Left ventricle myocardium superior (tissue), 1 donor: ENCODE measurements around the gene NACC2. TPM values are rescaled to one million over a fixed set of nuclear protein-coding genes. Genes with fewer than 3 reads are reported as not detected.
"Not testable (repeated sequence)": the region's sequence is repeated elsewhere in the genome, so short reads cannot be mapped to it uniquely, and the experiment has no call there.

Source experiments
- ATAC-seq: fragments of 200-7000 bp; cut with Tn5 transposase; one replicate; pipeline ENCODE4 v1.9.1; 2020; ENCODE audit warnings: mild to moderate bottlenecking, moderate library complexity
- DNase-seq: peaks from one replicate; pipeline ENCODE4 v3.0.0-alpha.2; 2020
- intact Hi-C: fragments of 100-400 bp; cut with micrococcal nuclease; formaldehyde crosslinking; loops from one replicate; pipeline ENCODE4 v1.11.0; 2022
- total RNA-seq: library from RNA; stranded (reverse); fragmentation: NEBNext Ultra II Directional; extraction: Animal tissue kit (Norgen Biotek cat#: 25700); gene quantifications from one replicate; pipeline ENCODE4 v1.2.1, GENCODE V29; 2021
- donor health status: DM: no; HTN: yes; CAD: no; lungs with severe emphysema.

The NACC2 gene
- total RNA-seq, 1 donor from 2014 or later: 39.1 TPM

- no peak for ATAC-seq
- intact Hi-C loops: no loop called here
- DNase-seq: no peak
Observed at GRCh38 chr9:135979547-135980166, 115.4 kb downstream of the NACC2 start.

DNA sequence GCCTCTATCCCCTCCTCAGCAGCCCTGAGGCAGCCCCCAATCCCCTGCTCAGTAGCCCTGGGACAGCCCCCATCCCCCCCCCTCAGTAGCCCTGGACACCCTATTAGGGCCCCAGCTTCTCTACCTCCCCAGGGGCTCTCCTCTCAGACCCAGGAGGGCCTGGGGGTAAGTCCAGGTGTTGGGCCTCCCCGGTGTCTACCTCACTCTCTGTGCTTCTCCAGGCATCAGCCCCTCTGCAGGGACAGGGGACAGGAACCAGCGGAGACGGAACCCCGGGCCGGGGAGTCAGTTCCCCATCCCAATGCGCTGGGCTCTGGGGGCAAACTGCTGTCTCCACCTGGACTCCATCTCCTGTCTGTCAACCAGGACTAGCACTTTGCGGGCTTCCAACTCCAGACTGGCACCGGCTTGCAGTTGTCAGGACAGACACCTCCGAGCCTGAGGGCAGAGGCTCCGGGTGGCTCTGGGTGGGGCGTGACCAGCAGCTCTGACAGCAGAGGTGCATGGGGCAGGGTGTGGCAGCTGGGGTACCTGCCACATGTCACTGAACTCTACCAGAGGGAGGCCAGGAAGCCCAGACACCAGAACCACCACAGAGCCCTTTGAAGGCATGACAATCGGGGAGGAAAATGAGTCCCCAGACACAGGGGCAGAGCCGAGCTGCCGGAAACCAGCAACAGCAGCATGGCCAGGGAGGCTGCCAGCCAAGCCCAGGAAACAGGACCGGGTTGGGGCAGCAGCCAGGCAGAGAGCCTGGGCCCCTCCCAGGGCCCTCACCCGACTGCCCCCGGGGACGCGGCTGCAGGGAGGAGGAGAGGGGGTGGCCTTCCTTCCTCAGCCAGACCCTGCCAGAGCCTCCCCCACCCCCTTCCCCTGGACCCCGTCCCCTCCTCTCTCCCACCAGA lies 116.2 kb downstream of the NACC2 start:
- intact Hi-C loops: no loop called here
- peak; percentile 26 for ATAC-seq
- DNase-seq: no peak

GRCh38 chr9:135976944-135977343 lies 118.1 kb downstream of the NACC2 start:
- no peak for ATAC-seq
- intact Hi-C loops: no loop called here
- no peak for DNase-seq

DNA sequence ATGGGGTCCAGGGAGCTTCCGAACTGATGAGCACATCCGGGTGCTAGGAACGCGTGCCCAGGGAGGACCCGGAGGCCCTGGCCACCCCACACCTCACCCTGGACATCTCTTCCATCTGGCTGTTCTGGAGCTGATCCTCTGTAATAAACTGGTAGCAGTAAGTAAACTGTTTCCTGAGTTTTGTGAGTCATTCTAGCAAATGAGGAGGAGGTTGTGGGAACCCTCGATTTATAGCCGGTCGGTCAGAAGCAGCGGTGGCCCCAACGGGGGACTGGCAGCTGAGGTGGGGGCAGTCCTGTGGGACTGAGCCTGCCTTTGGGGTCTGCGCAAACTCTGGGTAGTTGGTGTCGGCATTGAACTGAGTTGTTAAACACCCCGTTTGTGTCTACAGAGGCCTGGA lies 118.6 kb downstream of the NACC2 start:
- intact Hi-C loops: no loop called here
- ATAC-seq (no peak), DNase-seq (no peak)

DNA sequence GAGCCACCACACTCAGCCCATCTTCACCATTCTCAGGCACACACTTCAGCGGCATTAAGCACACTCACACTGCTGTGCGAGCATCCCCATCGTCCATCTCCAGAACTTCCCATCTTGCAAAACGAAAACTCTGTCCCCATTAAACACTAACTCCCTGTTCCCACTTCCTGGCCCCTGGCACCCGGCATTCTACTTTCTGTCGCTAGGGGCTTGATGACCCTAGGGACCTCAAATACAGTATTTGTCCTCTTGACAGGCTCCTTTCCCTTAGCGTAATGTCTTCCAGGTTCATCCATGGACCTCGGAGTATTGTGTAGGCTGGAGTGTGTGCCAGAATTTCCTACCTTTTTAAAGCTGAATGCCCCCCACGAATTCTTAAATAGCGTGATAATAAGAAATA lies 119.3 kb downstream of the NACC2 start:
- ATAC-seq: no peak
- no peak for DNase-seq
- intact Hi-C loops: no loop called here

DNA sequence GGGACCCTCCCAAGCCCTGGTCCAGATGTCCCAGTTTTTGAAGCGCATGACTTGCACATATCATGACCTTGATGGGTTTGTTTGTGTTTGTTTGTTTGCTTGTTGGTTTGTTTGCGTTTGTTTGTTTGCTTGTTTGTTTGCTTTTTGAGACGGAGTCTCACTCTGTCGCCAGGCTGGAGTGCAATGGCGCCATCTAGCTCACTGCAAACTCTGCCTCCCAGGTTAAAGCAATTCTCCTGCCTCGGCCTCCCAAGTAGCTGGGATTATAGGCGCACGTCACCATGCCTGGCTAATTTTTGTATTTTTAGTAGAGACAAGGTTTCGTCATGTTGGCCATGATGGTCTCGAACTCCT lies 120.9 kb downstream of the NACC2 start:
- intact Hi-C loops: loop anchor here (5.0 kb wide), 1 partner anchor 148 kb away; no protein-coding TSS in a partner anchor
- ATAC-seq (no peak), DNase-seq (no peak)

GRCh38 chr9:135973277-135974219 lies 121.5 kb downstream of the NACC2 start:
- peak; percentile 60 for DNase-seq
- ATAC-seq: peak; percentile 67
- intact Hi-C loops: loop anchor here (5.0 kb wide), 1 partner anchor 149 kb away; no protein-coding TSS in a partner anchor

GRCh38 chr9:135971892-135972291 lies 123.2 kb downstream of the NACC2 start:
- DNase-seq (no peak), ATAC-seq (peak; percentile 15)
- intact Hi-C loops: loop anchor here (5.0 kb wide), 1 partner anchor 150 kb away; no protein-coding TSS in a partner anchor

GRCh38 chr9:135971111-135971766 lies 123.8 kb downstream of the NACC2 start:
- DNase-seq (no peak), ATAC-seq (no peak)
- intact Hi-C loops: loop anchor here (5.0 kb wide), 1 partner anchor 151 kb away; no protein-coding TSS in a partner anchor

- DNase-seq: no peak
- ATAC-seq: no peak
- intact Hi-C loops: loop anchor here (5.0 kb wide), 1 partner anchor 152 kb away; no protein-coding TSS in a partner anchor
Observed at GRCh38 chr9:135970128-135970815, 124.8 kb downstream of the NACC2 start.

- DNase-seq (no peak), ATAC-seq (no peak)
- intact Hi-C loops: no loop called here
Observed at GRCh38 chr9:135969064-135969683, 125.9 kb downstream of the NACC2 start.

DNA sequence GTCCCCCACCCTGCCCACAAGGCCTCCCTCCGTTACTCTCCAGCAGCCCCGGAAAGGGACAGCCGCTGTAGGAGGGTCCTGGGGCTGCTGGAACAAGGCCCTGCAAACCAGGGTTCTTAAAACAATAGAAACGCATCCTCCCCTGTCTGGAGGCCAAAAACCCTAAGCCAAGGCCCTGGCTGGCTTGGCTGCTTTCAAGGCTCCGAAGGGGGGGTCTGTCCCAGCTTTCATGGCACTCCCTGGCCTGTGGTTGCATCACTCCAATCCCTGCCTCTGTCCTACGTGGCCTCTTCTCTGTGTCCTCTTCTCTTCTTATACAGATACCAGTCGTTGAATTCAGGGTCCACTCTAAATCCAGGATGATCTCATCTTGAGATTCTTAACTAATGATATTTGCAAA lies 126.5 kb downstream of the NACC2 start:
- ATAC-seq (no peak), DNase-seq (no peak)
- intact Hi-C loops: no loop called here

DNA sequence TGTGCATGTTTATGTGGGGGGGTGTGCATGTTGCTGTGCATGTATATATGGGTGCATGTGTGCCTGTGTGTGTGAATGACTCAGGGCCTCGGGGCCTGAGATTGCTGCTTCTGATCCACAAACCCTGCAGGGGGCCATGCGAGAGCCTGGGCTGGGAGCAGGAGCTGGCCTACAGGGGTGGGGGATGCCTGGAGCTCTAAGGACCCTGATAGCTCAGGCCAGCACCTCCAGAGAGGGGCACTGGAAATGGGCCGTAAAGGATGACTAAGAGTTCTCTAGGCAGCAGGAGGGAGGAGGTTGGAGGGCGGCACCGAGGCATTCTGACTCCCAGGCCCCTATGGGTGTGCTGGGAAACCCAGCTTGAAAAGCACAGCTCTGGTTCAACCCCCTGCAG lies 127.0 kb downstream of the NACC2 start:
- DNase-seq: no peak
- intact Hi-C loops: no loop called here
- ATAC-seq: no peak

GRCh38 chr9:135966916-135967260 lies 128.2 kb downstream of the NACC2 start:
- intact Hi-C loops: not testable (repeated sequence)

DNA sequence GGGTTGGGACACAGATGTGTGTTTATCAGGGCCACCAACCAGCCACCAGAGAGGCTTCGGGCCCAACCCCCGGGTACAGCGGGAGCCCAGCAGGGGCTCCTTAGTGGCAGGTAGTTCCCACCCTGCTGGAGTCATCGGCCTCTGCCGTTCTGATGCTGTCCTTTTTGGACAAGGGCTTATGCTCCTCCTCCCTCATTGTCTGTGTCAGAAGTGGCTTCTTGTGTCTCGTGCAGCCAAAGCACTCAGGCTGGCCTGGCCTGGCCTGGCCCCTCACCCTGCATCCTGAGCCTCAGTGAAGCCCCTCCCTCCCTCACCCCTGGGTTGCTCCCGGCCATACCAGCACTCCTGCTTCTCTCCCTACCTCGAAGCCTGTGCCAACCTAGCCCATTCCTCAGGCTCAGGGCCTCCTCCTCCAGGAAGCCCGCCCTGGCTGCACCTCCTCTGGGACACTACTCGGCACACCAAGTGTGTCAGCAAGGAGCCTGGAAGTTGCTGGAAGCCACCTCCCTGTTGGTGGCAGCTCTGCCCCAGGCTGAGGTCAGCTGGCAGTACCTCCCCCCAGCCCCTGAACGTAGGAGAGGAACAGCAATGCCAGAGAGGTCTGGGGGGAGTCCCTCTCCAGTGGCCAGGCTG lies 129.8 kb downstream of the NACC2 start:
- no peak for DNase-seq
- no peak for ATAC-seq
- intact Hi-C loops: no loop called here

More at GRCh38 chr9:135966916-135967260, 128.2 kb downstream of the NACC2 start:
- ATAC-seq, DNase-seq: not testable (repeated sequence)

- no peak for ATAC-seq
- intact Hi-C loops: no loop called here
Observed at GRCh38 chr9:135963938-135964337, 131.2 kb downstream of the NACC2 start.

DNA sequence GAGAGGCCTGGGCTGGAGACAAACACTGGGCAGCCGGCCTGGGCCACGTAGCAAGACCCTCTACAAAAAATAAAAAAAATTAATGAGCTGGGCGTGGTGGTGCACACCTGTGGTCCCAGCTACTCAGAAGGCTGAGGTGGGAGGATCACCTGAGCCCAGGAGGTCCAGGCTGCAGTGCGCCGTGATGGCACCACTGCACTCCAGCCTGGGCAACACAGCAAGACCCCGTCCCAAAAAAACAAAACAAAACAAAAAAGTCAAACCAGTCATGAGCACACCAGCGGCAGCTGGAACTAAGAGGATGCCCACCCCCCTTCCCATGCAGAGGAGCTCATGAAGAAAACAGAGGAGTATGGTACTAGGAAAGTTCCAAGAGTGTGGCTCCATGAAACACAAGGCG lies 131.8 kb downstream of the NACC2 start:
- DNase-seq (no peak), ATAC-seq (no peak)
- intact Hi-C loops: no loop called here

More at GRCh38 chr9:135963938-135964337, 131.2 kb downstream of the NACC2 start:
- DNase-seq: no peak
